Measurements from ENCODE around the gene OLA1.

OLA1 gene

GRCh38 chr2:174058456-174058855 is 189.9 kb downstream of the OLA1 start:
- DNase-seq: no peak

GRCh38 chr2:174058026-174058425 is 190.3 kb downstream of the OLA1 start:
- no peak for DNase-seq

- no peak for DNase-seq
These were observed 193.4 kb downstream of the OLA1 start for GRCh38 chr2:174054926-174055325.

- DNase-seq: no peak
These were observed 194.8 kb downstream of the OLA1 start for GRCh38 chr2:174053355-174054151.

- no peak for DNase-seq
These were observed 195.8 kb downstream of the OLA1 start for GRCh38 chr2:174052584-174052976.

- peak; percentile 74 for DNase-seq
These were observed 196.4 kb downstream of the OLA1 start for GRCh38 chr2:174051741-174052583.

- DNase-seq: peak; percentile 68
These were observed 197.3 kb downstream of the OLA1 start for GRCh38 chr2:174051068-174051467.

GRCh38 chr2:174049895-174050294 is 198.4 kb downstream of the OLA1 start:
- no peak for DNase-seq

- no peak for DNase-seq
These were observed 200.1 kb downstream of the OLA1 start for GRCh38 chr2:174048243-174048642.

- no peak for DNase-seq
These were observed 200.6 kb downstream of the OLA1 start for GRCh38 chr2:174047746-174048145.

- no peak for DNase-seq
These were observed 202.2 kb downstream of the OLA1 start for GRCh38 chr2:174046172-174046571.

GRCh38 chr2:174044556-174044955 is 203.8 kb downstream of the OLA1 start:
- no peak for DNase-seq

- DNase-seq: no peak
These were observed 208.0 kb downstream of the OLA1 start for GRCh38 chr2:174040417-174040701.

GRCh38 chr2:174039551-174040416 is 208.5 kb downstream of the OLA1 start:
- peak; percentile 95 for DNase-seq

- DNase-seq: no peak
These were observed 209.9 kb downstream of the OLA1 start for GRCh38 chr2:174038462-174038861.

GRCh38 chr2:174036825-174037224 is 211.5 kb downstream of the OLA1 start:
- no peak for DNase-seq

- no peak for DNase-seq
These were observed 212.2 kb downstream of the OLA1 start for GRCh38 chr2:174035981-174036742.

- DNase-seq: no peak
These were observed 213.2 kb downstream of the OLA1 start for GRCh38 chr2:174035117-174035635.

GRCh38 chr2:174033163-174033550 is 215.2 kb downstream of the OLA1 start:
- no peak for DNase-seq

GRCh38 chr2:174031226-174031625 is 217.1 kb downstream of the OLA1 start:
- no peak for DNase-seq

GRCh38 chr2:174028935-174029334 is 219.4 kb downstream of the OLA1 start:
- DNase-seq: no peak

GRCh38 chr2:174027956-174028355 is 220.4 kb downstream of the OLA1 start:
- DNase-seq: peak; percentile 68

All from eye (tissue), 1 donor.